Stomach (tissue), 9 donors: ENCODE results near the gene SLC39A2. TPM values are rescaled to one million over a fixed set of nuclear protein-coding genes. Genes with fewer than 3 reads are reported as not detected.

Source experiments
- DNase-seq, 2 donors: peaks; one replicate each; pipeline versions ENCODE4 v3.0.0 to v3.0.0-alpha.2; 2013 to 2019
- H3K27ac ChIP-seq, 5 donors: fragments of 200-600 bp in 4 of 5; sonication (generic) in 4 of 5; one replicate each; pipeline ENCODE4 v1.5.1; 2013 to 2019; ENCODE audit warnings: mild to moderate bottlenecking in 1 of 5, moderate library complexity in 1 of 5
- H3K27me3 ChIP-seq, 3 donors: fragments of 200-600 bp; sonication (generic); one replicate each; pipeline ENCODE4 v1.5.1; 2017 to 2019; ENCODE audit warnings: mixed run types in 1 of 3
- H3K36me3 ChIP-seq, 4 donors: fragments of 200-600 bp; sonication (generic); 1 replicate in 3 of 4; 2 replicates in 1 of 4; pipeline ENCODE4 v1.5.1; 2016 to 2019
- H3K4me1 ChIP-seq, 4 donors: fragments of 200-600 bp; sonication (generic); one replicate each; pipeline ENCODE4 v1.5.1; 2016 to 2019
- H3K4me3 ChIP-seq, 4 donors: fragments of 200-600 bp; sonication (generic) in 3 of 4; one replicate each; pipeline ENCODE4 v1.5.1; 2016 to 2019; ENCODE audit warnings: mild to moderate bottlenecking in 1 of 4
- H3K9me3 ChIP-seq, 4 donors: fragments of 200-600 bp; sonication (generic); one replicate each; pipeline ENCODE4 v1.5.1; 2016 to 2019
- CTCF ChIP-seq, 7 experiments: fragments of 450-650 bp in 4 of 7; fragments of 200-600 bp in 3 of 7; sonication (generic) in 3 of 7; IDR thresholded peaks; one replicate each; pipeline ENCODE4 v1.5.1; 2016 to 2019; ENCODE audit warnings: antibody characterized with exemption in 7 of 7, control low read depth in 2 of 7, mild to moderate bottlenecking in 1 of 7
- EP300 ChIP-seq: sonication (generic); formaldehyde crosslinking; IDR thresholded peaks from one replicate; pipeline ENCODE4 v1.6.1; 2017; ENCODE audit warnings: antibody characterized with exemption
- POLR2A ChIP-seq, 4 donors: fragments of 450-650 bp; IDR thresholded peaks; one replicate each; pipeline ENCODE4 v1.6.1; 2016; ENCODE audit warnings: antibody characterized with exemption in 4 of 4, control low read depth in 2 of 4, mild to moderate bottlenecking in 1 of 4, moderate library complexity in 1 of 4
- POLR2AphosphoS5 ChIP-seq, 3 donors: sonication (generic); formaldehyde crosslinking; IDR thresholded peaks; one replicate each; pipeline ENCODE4 v1.6.1; 2016; ENCODE audit warnings: antibody characterized with exemption in 3 of 3
- WGBS, 5 donors: extraction: QIAGEN DNeasy Blood & Tissue Kit in 3 of 5; methylation state at CpG; one replicate each; pipeline versions ENCODE4 v1.1.5 to v1.1.7; 2013 to 2018; 5-methylcytosine and 5-hydroxymethylcytosine counted together
- intact Hi-C: fragments of 100-400 bp; cut with DNase I; formaldehyde crosslinking; loops from one replicate; pipeline ENCODE4 v1.15.1; 2023; ENCODE audit warnings: low total_unique reads
- polyA plus RNA-seq, 3 donors: library from polyadenylated mRNA; stranded (reverse); fragments of 200-250 nt; gene quantifications; one replicate each; pipeline ENCODE4 v1.2.3, GENCODE V29; 2013
- total RNA-seq, 5 donors: library from RNA; depleted of rRNA; stranded (reverse); fragments of >200 nt; gene quantifications; one replicate each; pipeline versions ENCODE4 v1.1.0 to v1.2.3, GENCODE V29; 2014 to 2016
- donor health status: healthy with polysubstance abuse.
- donor health status: Bipolar disorder and iron deficiency.
- donor health status: healthy.

The SLC39A2 gene
- total and polyA plus RNA-seq, 8 donors = 3.8 TPM; not detected in 7

DNA sequence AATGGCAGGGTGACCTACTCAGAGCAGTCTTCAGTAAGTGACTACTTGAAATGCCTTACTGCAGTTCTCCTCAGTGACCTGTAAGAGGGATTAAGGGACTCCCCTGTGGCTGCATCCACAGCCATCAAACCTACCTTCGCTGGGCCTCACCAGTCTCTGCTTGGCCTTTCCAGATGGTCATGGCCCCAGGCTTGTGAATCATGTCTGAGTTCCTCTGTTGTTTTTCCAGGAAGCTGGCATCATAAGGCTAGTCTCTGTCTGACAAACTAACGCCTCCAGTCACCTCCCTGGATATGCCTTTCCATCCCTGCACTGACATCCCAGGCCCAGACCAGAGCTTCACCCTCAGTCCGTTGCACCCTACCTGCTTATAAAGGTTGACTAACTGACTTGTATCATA, 29.8 kb upstream of the SLC39A2 start:
- intact Hi-C loops = loop anchor here (10.0 kb wide), 1 partner anchor 115 kb away; no protein-coding TSS in a partner anchor
- H3K9me3 ChIP-seq = no peaks in the 10 kb centered on the region
- H3K27me3 ChIP-seq = peaks cover 0 to 18% (median 0%) of the 10 kb centered on the region in 3 donors
- no peak for TF ChIP-seq EP300
- no peak for TF ChIP-seq POLR2A (IDR thresholded peaks at IDR 0.05)
- no peak for TF ChIP-seq POLR2AphosphoS5 (IDR thresholded peaks at IDR 0.05)
- TF ChIP-seq CTCF (IDR thresholded peaks at IDR 0.05) = no peak
- H3K36me3 ChIP-seq = no peaks in the 10 kb centered on the region
- peaks cover 0 to 16% (median 13%) of the 10 kb centered on the region in 4 donors for H3K4me1 ChIP-seq
- H3K4me3 ChIP-seq = no peak overlapping the region
- no peak overlapping the region for H3K27ac ChIP-seq
- 82 to 92% (median 87%) methylated on average over 3 of the region's 3 CpGs for WGBS, 5 donors
- no peak for DNase-seq

- no peaks in the 10 kb centered on the region for H3K36me3 ChIP-seq
- peak overlapping the region; percentile 60 to 68 (median 62) for H3K4me3 ChIP-seq
- peak overlapping the region in 2 of 5 donors; percentile 66 to 82 for H3K27ac ChIP-seq
- WGBS, 5 donors = 16 to 25% (median 19%) methylated on average over 5 to 10 of the region's 10 CpGs
- DNase-seq = no peak
- H3K9me3 ChIP-seq = no peaks in the 10 kb centered on the region
- intact Hi-C loops = no loop called here
- no peak for TF ChIP-seq POLR2AphosphoS5 (IDR thresholded peaks at IDR 0.05)
- no peak for TF ChIP-seq CTCF (IDR thresholded peaks at IDR 0.05)
- TF ChIP-seq EP300 = no peak
- no peak for TF ChIP-seq POLR2A (IDR thresholded peaks at IDR 0.05)
- peaks cover 0 to 18% (median 15%) of the 10 kb centered on the region in 4 donors for H3K4me1 ChIP-seq
- peaks cover 0 to 8% (median 0%) of the 10 kb centered on the region in 3 donors for H3K27me3 ChIP-seq
These were observed 28.5 kb upstream of the SLC39A2 start for GRCh38 chr14:20970647-20970982.

DNA sequence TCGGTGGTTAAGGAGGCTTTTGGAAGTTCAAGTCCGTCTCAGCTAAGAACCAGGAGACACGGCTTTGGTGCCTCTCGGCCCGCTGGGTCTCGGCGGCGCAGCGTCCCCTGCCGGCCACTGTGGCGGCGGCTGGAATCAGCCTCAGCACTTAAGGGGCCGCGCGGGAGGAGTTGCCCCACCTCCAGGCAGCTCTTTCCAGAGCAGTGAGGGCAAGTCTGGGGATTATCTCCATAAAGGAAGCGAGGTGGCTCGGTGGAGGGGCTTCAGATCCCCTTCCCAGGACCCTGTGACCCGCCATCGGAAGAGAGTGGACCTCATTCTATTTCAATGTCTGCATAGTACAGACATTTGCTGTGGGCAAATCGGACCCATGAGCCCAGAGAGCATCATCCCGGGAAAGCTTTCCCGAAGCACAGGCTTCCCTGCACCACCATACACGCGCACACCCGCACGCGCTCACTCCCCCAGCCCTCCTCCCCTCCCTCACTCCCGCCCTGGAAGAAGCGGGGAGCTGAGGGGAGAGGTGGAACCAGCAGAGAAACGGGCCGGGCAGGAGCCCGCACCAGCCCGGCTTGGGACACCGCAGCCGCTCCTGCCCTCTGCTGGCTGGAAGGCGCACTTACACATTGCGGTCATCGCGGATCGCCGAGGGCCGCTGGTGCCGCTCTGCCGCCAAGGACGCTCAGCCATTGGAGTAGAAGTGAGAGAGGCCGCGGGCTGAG, 27.9 kb upstream of the SLC39A2 start:
- Histone ChIP-seq H3K36me3 (no peaks in the 10 kb centered on the region), H3K4me3 (peak overlapping the region; percentile 60 to 68 (median 62)), H3K4me1 (peaks cover 0 to 18% (median 15%) of the 10 kb centered on the region in 4 donors), H3K9me3 (no peaks in the 10 kb centered on the region), H3K27me3 (peaks cover 0 to 8% (median 0%) of the 10 kb centered on the region in 3 donors), H3K27ac (peak overlapping the region; percentile 8 to 83 (median 66))
- TF ChIP-seq EP300 = no peak
- TF ChIP-seq POLR2AphosphoS5 (IDR thresholded peaks at IDR 0.05) = peak in 1 of 3 donors; percentile 66
- no peak for TF ChIP-seq POLR2A (IDR thresholded peaks at IDR 0.05)
- TF ChIP-seq CTCF (IDR thresholded peaks at IDR 0.05) = peak in 5 of 7 experiments; percentile 78 to 87 (median 84)
- intact Hi-C loops = no loop called here
- 0 to 1% (median 0%) methylated on average over 24 to 47 of the region's 47 CpGs for WGBS, 5 donors
- DNase-seq = peak; percentile 87 to 95

GRCh38 chr14:20971705-20972021, 27.4 kb upstream of the SLC39A2 start:
- Histone ChIP-seq H3K27ac (peak overlapping the region in 3 of 5 donors; percentile 66 to 83 (median 82)), H3K4me3 (peak overlapping the region; percentile 60 to 68 (median 62)), H3K27me3 (peaks cover 0 to 8% (median 0%) of the 10 kb centered on the region in 3 donors), H3K9me3 (no peaks in the 10 kb centered on the region), H3K4me1 (peaks cover 0 to 18% (median 15%) of the 10 kb centered on the region in 4 donors), H3K36me3 (no peaks in the 10 kb centered on the region)
- no peak for TF ChIP-seq CTCF (IDR thresholded peaks at IDR 0.05)
- TF ChIP-seq POLR2A (IDR thresholded peaks at IDR 0.05) = no peak
- TF ChIP-seq POLR2AphosphoS5 (IDR thresholded peaks at IDR 0.05) = no peak
- no peak for TF ChIP-seq EP300
- DNase-seq = no peak
- WGBS, 5 donors = 9 to 29% (median 25%) methylated on average over 8 of the region's 8 CpGs
- intact Hi-C loops = no loop called here
